Measurements from ENCODE around the gene STK32B. TPM values are rescaled to one million over a fixed set of nuclear protein-coding genes. Genes with fewer than 3 reads are reported as not detected.
"Not testable (repeated sequence)": the region's sequence is repeated elsewhere in the genome, so short reads cannot be mapped to it uniquely, and the experiment has no call there.

The STK32B gene
- total RNA-seq, 6 donors from 2014 or later = 0.22 to 3.4 (median 1.0) TPM

DNA sequence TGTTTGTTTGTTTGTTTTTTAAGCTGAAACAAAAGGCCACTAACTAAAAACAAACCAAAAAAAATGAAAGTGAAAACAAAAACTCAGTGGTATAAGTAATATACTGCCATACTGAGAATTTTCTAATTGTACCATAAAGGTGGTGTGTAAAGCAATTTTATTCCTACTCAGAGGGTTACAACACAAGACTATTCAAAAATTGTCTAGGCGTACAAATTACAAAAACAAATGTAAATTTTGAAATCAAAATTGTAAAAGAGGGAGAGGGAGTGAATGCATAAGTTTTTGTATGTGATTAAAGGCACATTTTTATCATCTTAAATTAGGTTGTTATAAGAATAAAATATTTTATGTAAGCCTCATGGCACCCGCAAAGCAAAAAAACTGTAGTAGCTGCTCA lies 232.6 kb downstream of the STK32B start:
- Histone ChIP-seq H3K27ac (no peak overlapping the region), H3K9me3 (no peaks in the 10 kb centered on the region), H3K27me3 (no peaks in the 10 kb centered on the region), H3K4me1 (no peaks in the 10 kb centered on the region), H3K36me3 (no peaks in the 10 kb centered on the region), H3K4me3 (no peak overlapping the region)
- no peak for DNase-seq
- no peak for TF ChIP-seq POLR2AphosphoS5 (IDR thresholded peaks at IDR 0.05)
- TF ChIP-seq, protein P1, sequence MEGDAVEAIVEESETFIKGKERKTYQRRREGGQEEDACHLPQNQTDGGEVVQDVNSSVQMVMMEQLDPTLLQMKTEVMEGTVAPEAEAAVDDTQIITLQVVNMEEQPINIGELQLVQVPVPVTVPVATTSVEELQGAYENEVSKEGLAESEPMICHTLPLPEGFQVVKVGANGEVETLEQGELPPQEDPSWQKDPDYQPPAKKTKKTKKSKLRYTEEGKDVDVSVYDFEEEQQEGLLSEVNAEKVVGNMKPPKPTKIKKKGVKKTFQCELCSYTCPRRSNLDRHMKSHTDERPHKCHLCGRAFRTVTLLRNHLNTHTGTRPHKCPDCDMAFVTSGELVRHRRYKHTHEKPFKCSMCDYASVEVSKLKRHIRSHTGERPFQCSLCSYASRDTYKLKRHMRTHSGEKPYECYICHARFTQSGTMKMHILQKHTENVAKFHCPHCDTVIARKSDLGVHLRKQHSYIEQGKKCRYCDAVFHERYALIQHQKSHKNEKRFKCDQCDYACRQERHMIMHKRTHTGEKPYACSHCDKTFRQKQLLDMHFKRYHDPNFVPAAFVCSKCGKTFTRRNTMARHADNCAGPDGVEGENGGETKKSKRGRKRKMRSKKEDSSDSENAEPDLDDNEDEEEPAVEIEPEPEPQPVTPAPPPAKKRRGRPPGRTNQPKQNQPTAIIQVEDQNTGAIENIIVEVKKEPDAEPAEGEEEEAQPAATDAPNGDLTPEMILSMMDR (IDR thresholded peaks at IDR 0.05) = no peak
- no peak for TF ChIP-seq EP300 (IDR thresholded peaks at IDR 0.05)
- TF ChIP-seq POLR2A (IDR thresholded peaks at IDR 0.05) = no peak
- 82% methylated on average over 2 of the region's 2 CpGs for WGBS, 2 donors
- ATAC-seq (ENCODE audit: low FRiP score in 2 of 2) = no peak

DNA sequence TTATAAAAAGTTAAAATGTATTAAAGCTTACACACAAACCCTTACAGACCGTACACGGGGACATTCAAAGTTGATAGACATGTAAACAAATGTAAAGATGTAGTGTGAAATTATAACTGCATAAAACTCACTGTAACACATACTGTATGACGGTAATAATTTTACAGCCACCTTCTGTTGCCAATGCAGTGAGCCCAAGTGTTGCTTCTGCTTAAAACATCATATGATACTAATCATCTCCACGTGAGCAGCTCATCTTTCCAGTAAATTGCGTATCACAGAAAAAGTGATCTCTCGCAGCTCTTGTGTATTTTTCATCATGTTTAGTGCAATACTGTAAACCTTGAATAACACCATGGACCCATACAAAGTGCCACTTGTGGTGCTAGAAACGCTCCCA lies 233.2 kb downstream of the STK32B start:
- WGBS, 2 donors = 80 to 81% methylated on average over 7 of the region's 7 CpGs
- Histone ChIP-seq H3K27me3 (no peaks in the 10 kb centered on the region), H3K9me3 (no peaks in the 10 kb centered on the region), H3K4me3 (no peak overlapping the region), H3K4me1 (no peaks in the 10 kb centered on the region), H3K27ac (no peak overlapping the region), H3K36me3 (no peaks in the 10 kb centered on the region)
- ATAC-seq (ENCODE audit: low FRiP score in 2 of 2) = no peak
- TF ChIP-seq EP300 (IDR thresholded peaks at IDR 0.05) (no peak), POLR2AphosphoS5 (IDR thresholded peaks at IDR 0.05) (no peak), POLR2A (IDR thresholded peaks at IDR 0.05) (no peak)
- TF ChIP-seq, protein P1 (IDR thresholded peaks at IDR 0.05) = no peak
- DNase-seq = no peak

DNA sequence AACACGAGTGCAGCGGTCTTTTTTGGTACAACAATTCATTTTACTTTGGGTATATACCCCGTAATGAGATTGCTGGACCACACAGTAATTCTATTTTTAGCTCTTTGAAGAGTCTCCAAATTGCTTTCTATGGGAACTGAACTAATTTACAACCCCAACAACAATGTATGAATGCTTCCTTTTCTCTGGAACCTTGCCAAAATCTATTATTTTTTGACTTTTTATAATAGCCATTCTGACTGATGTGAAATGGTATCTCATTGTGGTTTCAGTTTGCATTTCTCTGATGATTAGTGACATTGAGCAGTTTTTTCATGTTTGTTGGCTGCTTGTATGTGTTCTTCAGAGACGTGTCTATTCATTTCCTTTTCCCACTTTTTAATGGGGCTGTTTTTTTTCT lies 240.8 kb downstream of the STK32B start:
- Histone ChIP-seq H3K9me3 (no peaks in the 10 kb centered on the region), H3K27me3 (no peaks in the 10 kb centered on the region), H3K4me3 (no peak overlapping the region), H3K36me3 (no peaks in the 10 kb centered on the region), H3K27ac (no peak overlapping the region), H3K4me1 (no peaks in the 10 kb centered on the region)
- DNase-seq (no peak), ATAC-seq (ENCODE audit: low FRiP score in 2 of 2) (no peak)
- TF ChIP-seq EP300 (IDR thresholded peaks at IDR 0.05) (no peak), POLR2A (IDR thresholded peaks at IDR 0.05) (no peak), POLR2AphosphoS5 (IDR thresholded peaks at IDR 0.05) (no peak)
- TF ChIP-seq, protein P1 (IDR thresholded peaks at IDR 0.05) = no peak
- 60 to 62% methylated on average over 4 of the region's 4 CpGs for WGBS, 2 donors

DNA sequence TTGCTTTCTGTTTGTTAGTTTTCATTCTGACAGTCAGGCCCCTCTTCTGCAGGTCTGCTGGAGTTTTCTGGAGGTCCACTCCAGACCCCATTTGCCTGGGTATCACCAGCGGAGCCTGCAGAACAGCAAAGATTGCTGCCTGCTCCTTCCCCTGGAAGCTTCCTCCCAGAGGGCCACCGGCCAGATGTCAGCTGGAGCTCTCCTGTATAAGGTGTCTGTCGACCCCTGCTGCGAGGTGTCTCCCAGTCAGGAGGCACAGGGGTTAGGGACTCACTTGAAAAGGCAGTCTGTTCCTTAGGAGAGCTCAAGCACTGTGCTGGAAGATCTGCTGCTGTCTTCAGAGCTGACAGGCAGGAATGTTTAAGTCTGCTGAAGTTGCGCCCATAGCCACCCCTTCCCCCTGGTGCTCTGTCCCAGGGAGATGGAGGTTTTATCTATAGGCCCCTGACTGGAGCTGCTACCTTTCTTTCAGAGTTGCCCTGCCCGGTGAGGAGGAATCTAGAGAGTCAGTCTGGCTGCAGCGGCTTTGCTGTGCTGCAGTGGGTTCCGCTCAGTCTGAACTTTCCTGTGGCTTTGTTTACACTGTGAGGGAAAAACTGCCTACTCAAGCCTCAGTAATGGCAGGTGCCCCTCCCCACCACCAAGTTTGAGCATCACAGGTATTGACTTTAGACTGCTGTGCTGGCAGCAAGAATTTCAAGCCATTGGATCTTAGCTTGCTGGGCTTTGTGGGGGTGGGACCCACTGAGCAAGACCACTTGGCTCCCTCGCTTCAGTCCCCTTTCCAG lies 246.9 kb downstream of the STK32B start:
- ATAC-seq (ENCODE audit: low FRiP score in 2 of 2); H3K36me3 ChIP-seq; H3K27me3 ChIP-seq; H3K9me3 ChIP-seq; DNase-seq; H3K4me1 ChIP-seq; H3K4me3 ChIP-seq; H3K27ac ChIP-seq: not testable (repeated sequence)
- WGBS, 2 donors = 55 to 71% methylated on average over 3 to 7 of the region's 9 CpGs

DNA sequence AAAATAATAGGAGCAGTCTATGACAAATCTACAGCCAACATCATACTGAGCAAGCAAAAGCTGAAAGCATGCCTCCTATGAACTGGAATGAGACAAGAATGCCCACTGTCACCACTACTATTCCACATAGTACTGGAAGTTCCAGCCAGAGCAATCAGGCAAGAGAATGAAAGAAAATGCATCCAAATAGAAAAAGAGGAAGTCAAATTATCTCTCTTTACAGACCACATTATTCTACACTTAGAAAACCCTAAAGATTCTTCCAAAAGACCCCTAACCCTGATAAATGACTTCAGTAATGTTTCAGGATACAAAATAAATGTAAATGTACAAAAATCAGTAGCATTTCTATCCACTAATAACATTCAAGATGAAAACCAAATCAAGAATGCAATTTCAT lies 249.0 kb downstream of the STK32B start:
- Histone ChIP-seq H3K27me3 (no peaks in the 10 kb centered on the region), H3K36me3 (no peaks in the 10 kb centered on the region), H3K4me3 (no peak overlapping the region), H3K4me1 (no peaks in the 10 kb centered on the region), H3K9me3 (no peaks in the 10 kb centered on the region), H3K27ac (no peak overlapping the region)
- ATAC-seq (ENCODE audit: low FRiP score in 2 of 2) = no peak
- TF ChIP-seq POLR2AphosphoS5 (IDR thresholded peaks at IDR 0.05) (no peak), POLR2A (IDR thresholded peaks at IDR 0.05) (no peak), EP300 (IDR thresholded peaks at IDR 0.05) (no peak)
- TF ChIP-seq, protein P1 (IDR thresholded peaks at IDR 0.05) = no peak
- no peak for DNase-seq

Measured in upper lobe of left lung (tissue), 6 donors.